ENCODE data around the gene FRMD1. TPM values are rescaled to one million over a fixed set of nuclear protein-coding genes. Genes with fewer than 3 reads are reported as not detected.

Gene FRMD1
- total RNA-seq, 4 donors from 2014 or later: 0.79 to 4.8 (median 1.7) TPM

- DNase-seq (ENCODE audit: low spot score): no peak
- ATAC-seq (ENCODE audit: low FRiP score): no peak
- no peak for TF ChIP-seq CTCF (IDR thresholded peaks at IDR 0.05)
These were observed 7.1 kb upstream of the FRMD1 start for GRCh38 chr6:168086066-168086465.

GRCh38 chr6:168084465-168085160 is 5.6 kb upstream of the FRMD1 start:
- DNase-seq (ENCODE audit: low spot score) (no peak), ATAC-seq (ENCODE audit: low FRiP score) (no peak)
- no peak for TF ChIP-seq CTCF (IDR thresholded peaks at IDR 0.05)

DNA sequence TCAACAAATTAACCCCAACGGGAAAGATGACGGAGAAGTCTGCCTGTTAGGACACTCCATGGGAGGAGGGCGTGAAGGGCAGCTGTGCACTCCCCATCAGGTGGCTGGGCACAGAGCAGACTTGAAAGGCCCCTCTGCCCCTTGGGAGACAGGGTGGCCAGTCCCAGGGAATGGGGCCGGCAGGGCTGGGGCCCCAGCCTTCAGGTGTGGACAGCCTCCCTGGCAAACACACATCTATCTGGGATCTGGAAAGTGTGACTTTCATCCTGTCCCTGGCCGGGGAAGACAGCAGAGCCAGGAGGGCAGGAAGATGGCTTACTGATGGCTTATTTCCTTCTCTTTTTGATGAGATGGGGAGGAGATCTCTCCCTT is 4.5 kb upstream of the FRMD1 start:
- ATAC-seq (ENCODE audit: low FRiP score) (no peak), DNase-seq (ENCODE audit: low spot score) (no peak)
- no peak for TF ChIP-seq CTCF (IDR thresholded peaks at IDR 0.05)

DNA sequence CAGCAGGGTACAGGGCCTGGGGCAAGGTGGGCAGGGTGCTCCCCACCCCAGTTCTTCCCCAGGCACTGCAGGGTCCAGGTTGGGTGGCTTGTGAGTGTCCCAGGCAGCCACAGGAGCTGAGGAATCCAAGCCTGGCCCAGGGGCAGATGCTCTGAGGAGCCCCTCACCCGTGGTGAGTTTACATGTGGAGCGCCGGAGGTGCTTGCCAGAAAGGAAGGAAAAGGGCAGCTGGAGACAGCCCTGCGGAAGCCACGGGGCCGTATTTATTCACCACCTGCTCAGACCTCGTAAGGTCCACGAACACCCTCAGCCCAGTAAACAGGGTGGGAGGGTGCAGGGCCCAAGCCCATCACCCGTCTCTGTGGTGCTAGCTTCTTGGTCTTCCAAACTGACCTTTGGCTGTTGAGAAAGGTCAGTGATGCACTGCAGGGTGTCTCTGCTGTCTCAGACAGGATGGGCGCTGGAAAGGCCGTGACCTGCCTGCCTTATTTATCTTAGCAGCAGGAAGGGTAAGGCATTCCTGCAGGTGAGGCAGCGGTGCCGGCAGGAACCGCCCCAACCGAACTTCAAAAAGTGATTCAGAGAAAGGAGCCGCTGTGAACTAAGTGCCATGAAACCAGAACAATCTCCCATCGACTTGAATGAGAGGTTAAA is 4.0 kb upstream of the FRMD1 start:
- TF ChIP-seq CTCF (IDR thresholded peaks at IDR 0.05): no peak
- DNase-seq (ENCODE audit: low spot score): no peak
- no peak for ATAC-seq (ENCODE audit: low FRiP score)

GRCh38 chr6:168081858-168082546 is 3.0 kb upstream of the FRMD1 start:
- ATAC-seq (ENCODE audit: low FRiP score): no peak
- TF ChIP-seq CTCF (IDR thresholded peaks at IDR 0.05): no peak
- no peak for DNase-seq (ENCODE audit: low spot score)

GRCh38 chr6:168080393-168081077 is 1.5 kb upstream of the FRMD1 start:
- no peak for TF ChIP-seq CTCF (IDR thresholded peaks at IDR 0.05)

More at GRCh38 chr6:168080393-168081077, 1.5 kb upstream of the FRMD1 start:
- ATAC-seq (ENCODE audit: low FRiP score) (no peak), DNase-seq (ENCODE audit: low spot score) (no peak)

Measured in omental fat pad (tissue), 4 donors.